HTR-8/SVneo (cell line): ENCODE measurements around the gene IDUA.

Experiments used
- DNase-seq: peaks from one replicate; pipeline ENCODE4 v3.0.0; 2011; ENCODE audit warnings: low spot score, mixed read lengths; ENCODE audit not compliant: insufficient read length
- FAIRE-seq: peaks from 2 replicates; lab custom pipeline; 2011; peaks lifted over from hg19 to GRCh38; lab: Jason Lieb, UNC

The IDUA gene

GRCh38 chr4:1011666-1012033, 24.8 kb downstream of the IDUA start:
- no peak for FAIRE-seq

GRCh38 chr4:1012034-1012739, 25.3 kb downstream of the IDUA start:
- no peak for DNase-seq

More at GRCh38 chr4:1011666-1012033, 24.8 kb downstream of the IDUA start:
- DNase-seq = no peak

GRCh38 chr4:1013225-1014073, 26.6 kb downstream of the IDUA start:
- DNase-seq (no peak), FAIRE-seq (no peak)

More at GRCh38 chr4:1012034-1012739, 25.3 kb downstream of the IDUA start:
- FAIRE-seq = no peak

GRCh38 chr4:1014291-1015167, 27.7 kb downstream of the IDUA start:
- FAIRE-seq = no peak

GRCh38 chr4:1015179-1015578, 28.3 kb downstream of the IDUA start:
- no peak for DNase-seq
- FAIRE-seq = no peak

More at GRCh38 chr4:1014291-1015167, 27.7 kb downstream of the IDUA start:
- no peak for DNase-seq

- DNase-seq (no peak), FAIRE-seq (no peak)
Measured at GRCh38 chr4:1015746-1016145, 28.9 kb downstream of the IDUA start.

GRCh38 chr4:1017211-1017610, 30.4 kb downstream of the IDUA start:
- FAIRE-seq = no peak
- no peak for DNase-seq

GRCh38 chr4:1017706-1018105, 30.9 kb downstream of the IDUA start:
- DNase-seq (no peak), FAIRE-seq (peak; percentile 16)

GRCh38 chr4:1018147-1019020, 31.5 kb downstream of the IDUA start:
- DNase-seq = no peak
- no peak for FAIRE-seq

GRCh38 chr4:1019320-1019719, 32.5 kb downstream of the IDUA start:
- FAIRE-seq (no peak), DNase-seq (no peak)

GRCh38 chr4:1019729-1020470, 33.1 kb downstream of the IDUA start:
- DNase-seq = no peak
- no peak for FAIRE-seq

- no peak for FAIRE-seq
- DNase-seq = no peak
Measured at GRCh38 chr4:1021386-1022050, 34.7 kb downstream of the IDUA start.

GRCh38 chr4:1022051-1022738, 35.4 kb downstream of the IDUA start:
- no peak for FAIRE-seq
- DNase-seq = no peak

GRCh38 chr4:1022739-1023066, 35.9 kb downstream of the IDUA start:
- no peak for DNase-seq
- FAIRE-seq = no peak

- DNase-seq (no peak), FAIRE-seq (no peak)
Measured at GRCh38 chr4:1023075-1023640, 36.3 kb downstream of the IDUA start.

- DNase-seq (no peak), FAIRE-seq (no peak)
Measured at GRCh38 chr4:1023895-1024740, 37.3 kb downstream of the IDUA start.
